NCI-H128 (cell line): Measurements from ENCODE around the gene DNLZ.

Experiments used
- DNase-seq: peaks from one replicate; lab custom pipeline; 2025; ENCODE audit not compliant: unreplicated experiment; lab: John Stamatoyannopoulos, UW

Gene DNLZ

DNA sequence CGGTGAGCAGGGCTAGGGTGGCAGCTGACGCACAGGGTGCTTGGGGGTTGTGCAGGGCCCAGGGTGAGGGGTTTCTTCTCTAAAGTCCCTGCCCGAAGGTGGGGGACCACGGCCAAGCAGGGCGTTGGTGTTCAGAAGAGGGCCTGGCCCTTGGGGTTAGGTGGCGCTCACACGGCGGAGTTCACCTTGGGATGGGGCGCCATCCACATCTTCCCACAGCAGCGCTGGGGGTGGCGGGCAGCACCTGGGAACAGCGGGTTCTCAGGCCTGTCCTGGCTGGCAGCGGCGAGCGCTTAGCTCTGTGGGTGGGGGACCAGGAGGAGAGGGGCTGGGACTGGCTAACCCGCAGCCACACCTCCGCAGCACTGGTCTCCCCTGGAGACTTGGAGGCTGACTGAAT lies 30.1 kb downstream of the DNLZ start:
- no peak for DNase-seq

DNA sequence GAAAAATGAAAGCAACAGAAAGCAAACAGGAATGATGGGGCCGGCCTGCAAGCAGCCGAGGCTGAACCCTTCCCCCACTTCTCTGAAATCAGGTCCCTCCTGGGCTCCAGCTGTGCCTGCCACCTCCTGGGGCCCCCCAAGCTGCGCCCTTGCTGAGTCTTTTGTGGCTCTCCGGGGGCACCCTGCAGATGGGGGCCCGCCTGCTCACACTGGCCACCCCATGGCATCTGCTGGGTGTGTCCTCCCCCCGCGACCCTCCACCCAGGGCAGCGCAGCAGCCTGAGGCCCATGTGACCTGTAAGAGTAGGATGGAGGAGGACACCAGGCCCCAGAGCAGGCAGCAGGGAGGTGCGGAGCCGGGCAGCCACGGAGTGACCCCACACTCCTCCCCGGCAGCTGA lies 30.5 kb downstream of the DNLZ start:
- DNase-seq: no peak

DNA sequence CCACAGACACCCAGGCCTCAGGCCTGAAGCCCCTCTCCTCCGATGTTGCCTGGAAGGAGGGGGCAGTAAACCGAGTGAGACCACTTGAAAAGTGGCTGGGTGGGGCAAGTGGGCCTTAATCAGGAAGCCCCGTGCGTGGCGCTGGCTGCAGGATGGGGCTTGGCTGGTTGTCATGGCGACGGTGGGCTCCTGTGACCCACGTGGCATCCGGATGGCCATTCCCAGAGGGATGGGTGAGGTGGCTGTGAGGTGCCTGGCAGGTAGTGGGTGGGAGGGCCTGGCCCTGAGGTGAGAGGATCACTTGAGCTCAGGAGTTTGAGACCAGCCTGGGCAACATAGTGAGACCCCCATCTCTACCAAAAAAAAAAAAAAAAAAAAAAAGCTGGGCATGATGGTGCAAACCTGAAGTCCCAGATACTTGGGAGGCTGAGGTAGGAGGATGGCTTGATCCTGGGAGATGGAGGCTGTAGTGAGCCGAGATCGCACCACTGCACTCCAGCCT lies 31.0 kb downstream of the DNLZ start:
- no peak for DNase-seq

DNA sequence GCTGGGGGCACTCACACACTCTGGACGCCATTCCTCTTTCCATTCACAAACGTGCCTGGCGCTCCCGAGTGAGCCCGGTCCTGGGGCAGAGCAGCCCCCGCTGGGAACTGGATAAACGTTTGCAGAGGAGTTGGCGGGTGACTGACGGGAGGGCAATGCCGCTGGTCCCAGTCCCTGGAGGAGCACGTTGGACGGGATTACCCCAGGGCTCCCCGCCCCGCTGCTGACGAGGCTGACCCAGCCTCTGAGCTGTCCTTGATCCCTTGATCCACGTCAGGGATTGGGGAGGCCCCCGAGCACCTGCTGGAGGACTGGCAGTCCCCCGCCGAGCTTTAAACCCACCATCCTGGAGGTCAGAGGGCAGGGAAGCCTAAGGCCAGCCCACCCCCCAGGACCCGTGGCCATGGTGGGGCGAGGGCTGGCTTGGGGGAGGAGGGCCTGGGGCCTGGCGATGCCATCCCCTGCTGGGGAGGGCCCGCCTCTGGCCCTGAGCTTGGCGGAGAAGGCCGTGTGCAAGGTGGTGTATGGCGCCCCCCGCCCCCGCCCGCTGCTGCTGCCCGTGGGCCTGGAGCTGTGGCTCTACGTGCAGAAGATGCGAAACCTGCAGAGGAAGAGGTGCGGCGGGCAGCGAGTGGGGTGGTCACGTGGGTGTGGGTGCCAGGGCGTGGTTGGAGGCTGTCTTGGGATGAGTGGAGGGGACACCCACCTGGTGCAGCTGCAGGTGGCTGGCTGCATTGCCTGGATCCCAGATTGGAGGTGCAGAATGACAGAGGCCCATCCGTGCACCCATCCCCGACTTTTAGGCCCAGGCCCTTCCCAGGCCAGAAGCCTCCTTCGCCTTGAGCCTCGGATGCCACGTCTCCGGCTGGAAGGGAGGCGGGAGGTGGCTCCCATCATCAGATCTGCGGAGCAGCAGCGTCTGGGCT lies 31.7 kb downstream of the DNLZ start:
- DNase-seq: no peak

DNA sequence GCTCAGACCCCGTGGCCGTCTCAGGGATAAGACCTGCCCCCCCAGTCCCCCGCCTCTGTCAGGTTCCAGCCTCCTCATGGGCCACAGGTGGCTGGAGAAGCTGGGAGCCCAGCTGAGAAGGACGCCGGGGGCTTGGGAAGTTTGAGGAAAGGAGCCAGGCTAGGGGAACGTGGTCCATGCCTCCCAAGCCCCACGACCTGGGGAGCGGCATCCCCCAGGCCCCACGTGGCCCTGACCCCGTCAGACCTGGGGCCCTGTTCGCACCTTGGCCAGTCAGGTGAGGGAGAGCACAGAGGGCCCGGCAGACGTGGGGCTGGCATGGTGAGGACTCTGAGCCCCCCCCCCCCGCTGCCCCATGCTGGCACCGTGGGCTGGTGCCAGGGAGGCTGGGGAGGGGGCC lies 32.5 kb downstream of the DNLZ start:
- DNase-seq: no peak

DNA sequence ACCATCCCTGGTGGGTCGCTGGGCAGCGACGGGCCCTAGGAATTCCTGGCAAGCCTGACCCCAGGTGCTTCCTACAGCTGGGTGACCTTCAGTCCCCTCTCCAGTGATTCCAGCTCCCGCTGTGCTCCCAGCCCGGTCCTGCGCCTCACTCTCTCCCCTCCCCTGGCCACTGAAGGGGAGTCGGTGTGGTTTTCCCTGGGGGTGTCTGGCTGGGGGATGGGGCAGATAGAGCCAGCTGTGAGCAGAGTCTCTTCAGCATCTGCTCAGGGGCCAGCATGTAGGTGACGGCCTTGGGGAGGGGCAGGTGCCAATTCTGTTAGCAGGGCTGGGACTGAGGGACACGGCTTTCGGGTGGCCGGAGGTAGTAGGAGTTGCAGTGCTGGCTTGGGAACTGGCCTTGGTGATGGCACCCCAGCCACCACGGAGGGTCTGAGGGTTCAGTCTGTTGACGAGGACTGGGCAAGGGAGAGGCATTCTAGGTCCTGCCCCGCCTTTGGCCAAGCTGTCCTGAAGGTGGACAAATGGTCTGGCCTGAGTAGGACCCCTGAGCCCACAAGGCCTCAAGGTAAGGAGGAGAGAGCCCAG lies 33.0 kb downstream of the DNLZ start:
- no peak for DNase-seq

DNA sequence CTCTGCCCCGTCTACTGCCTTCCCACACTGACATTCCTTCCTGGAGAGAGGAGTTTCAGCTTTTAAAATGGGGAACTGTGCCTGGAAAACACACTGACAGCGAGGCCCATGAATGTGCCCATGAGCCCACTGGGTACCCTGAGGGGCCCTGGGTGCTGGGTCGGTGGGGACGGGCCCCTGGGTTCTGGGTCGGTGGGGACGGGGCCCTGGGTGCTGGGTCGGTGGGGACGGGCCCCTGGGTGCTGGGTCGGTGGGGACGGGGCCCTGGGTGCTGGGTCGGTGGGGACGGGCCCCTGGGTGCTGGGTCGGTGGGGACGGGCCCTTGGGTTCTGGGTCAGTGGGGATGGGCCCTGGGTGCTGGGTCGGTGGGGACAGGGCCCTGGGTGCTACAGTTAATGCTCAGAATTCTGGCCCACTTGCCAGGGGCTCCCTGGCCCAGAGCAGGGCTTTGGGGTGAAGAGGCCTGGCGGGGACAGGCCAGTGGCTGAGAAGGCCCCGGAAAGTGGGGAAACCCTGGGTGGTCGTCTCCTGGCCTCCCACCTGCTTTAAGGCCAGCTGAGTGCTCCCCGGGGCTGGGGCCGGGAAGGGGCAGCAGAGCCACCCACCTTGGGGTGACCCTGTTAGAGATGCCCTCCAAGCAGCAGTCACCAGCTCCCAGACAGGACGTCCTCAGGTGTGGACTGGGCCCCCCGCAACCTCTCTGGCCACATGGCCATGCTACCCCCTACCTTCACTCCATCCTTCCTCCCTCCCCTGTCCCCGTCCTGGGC lies 33.7 kb downstream of the DNLZ start:
- DNase-seq: no peak

DNA sequence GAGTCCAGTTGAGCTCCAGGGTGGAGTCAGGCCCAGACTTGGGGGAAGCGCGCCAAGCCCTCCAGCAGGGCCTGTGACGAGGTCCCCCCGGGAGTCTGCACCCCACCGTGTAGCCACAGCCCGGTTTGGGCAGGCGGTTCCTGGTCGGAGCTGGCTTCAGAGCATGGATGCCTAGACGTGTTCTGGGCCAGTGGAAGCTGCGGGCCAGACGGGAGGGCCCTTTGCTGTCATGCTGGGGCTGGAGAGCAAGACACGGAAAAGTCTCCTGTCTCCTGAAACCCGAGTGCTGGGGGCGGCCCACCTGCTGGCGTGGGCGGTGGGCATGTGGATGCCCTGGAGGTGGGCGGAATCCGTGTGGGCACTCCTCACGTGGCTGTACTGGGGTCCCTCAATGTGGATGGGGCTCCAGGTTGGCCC lies 34.3 kb downstream of the DNLZ start:
- no peak for DNase-seq

DNA sequence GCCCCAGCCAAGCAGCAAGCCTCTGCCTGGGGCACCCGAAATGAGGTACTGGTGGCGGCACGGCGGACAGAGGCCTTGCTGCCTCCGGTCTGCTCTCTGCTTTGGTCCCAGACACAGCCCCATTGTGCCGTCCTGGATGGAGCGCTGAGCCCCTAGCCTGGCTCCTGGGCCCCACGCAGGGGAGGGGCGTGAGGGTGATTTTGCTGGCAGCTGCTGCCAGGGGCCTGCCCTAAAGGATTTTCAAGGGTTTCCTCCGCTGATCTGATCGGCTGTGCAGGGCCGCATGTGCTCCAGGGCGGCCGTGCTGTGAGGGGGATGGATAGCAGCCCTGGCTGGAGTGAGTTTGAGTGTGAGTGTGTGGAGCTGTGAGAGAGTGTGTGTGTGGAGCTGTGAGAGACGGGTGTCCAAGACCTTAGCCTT lies 34.9 kb downstream of the DNLZ start:
- no peak for DNase-seq

DNA sequence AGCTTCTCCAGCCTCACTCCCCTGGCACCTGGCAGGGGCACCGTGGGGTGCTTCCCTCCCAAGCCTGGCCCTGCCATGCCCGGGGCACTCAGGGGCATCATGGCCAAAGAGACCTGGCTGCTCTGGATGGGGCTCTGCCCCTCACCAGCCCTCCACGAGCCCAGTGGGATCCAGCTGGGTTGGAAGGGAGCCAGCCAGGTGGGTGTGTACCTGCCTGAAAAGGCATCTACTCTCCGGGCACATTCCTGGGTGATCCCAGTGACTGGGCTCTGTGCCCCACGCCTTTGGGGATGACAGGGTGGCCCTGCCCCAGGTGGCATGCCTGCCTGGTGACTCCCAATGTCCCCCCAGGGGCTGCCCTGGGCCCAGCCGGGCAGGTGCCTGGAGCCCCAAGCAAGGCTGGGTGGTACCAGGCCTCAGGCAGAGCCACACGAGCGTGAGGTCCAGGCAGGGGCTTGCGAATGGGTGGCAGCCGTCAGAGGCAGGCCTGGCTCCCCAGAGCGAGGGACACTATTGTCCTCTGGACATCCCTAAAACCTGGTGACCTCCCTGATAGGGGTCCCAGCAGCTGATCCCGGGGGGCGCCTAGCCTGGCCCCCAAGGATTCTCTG lies 35.4 kb downstream of the DNLZ start:
- DNase-seq: no peak

DNA sequence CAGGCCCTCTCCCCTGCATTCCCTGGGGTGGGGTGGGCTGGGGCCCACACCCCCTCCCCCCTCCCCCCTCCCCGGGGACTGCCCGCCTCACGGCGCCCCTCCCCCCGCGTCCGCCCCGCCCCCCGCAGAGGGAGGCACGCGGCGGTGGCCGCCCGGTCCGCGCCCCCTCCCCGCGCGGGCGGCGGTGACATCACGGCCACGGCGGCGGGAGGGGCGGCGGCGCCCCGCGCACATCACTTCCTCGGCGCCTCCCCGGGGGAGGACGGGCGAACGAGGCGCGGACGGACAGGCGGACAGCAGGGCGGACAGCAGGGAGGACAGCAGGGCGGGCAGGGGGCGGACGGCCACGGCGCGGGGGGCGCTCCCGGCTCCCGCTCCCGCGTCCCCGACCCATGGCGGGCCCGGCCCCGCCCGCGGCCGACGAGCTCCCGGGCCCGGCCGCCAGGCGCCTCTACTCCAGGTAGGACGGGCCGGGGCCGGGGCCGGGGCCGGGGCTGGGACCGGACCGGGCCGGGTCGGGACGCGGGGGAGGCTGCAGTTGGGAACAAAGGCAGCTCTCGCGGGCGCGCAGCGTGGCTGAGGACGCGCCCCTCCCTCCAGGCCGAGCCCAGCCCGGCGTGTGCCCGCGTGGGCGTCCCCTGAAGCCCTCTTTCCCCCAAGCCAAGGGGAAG lies 36.1 kb downstream of the DNLZ start, which contains the start of gene GPSM1:
TSS of gene GPSM1 (plus strand) at position 236 of the 671 bp plus-strand sequence. CDS start at position 393, 157 bp downstream.
- DNase-seq: no peak

DNA sequence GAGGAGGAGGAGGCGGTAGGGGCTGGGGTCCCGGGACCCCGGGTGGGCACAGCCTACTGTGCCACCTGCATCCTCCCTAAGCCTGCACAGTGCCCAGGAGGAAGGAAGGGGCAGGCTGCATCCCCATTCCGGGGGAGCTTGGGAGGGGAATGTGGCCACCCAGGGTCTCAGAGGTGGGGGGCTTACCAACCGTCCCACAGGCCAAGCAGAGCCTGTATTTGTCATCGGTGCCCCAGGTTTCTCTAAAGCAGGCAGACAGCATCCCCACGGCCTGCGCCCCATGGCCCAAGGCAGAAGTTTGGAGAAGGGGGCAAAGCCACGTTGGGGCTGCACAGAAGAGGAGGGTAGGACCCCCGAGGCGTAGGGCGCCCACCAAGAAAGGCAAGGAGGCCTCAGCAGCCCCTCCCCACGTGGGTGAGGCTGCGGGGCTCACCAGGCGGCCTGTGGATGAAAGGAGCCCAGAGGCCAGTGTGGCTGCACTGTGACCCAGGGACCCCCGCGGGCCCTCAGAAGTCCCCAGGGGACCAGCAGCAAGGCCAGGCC lies 36.7 kb downstream of the DNLZ start:
- no peak for DNase-seq

DNA sequence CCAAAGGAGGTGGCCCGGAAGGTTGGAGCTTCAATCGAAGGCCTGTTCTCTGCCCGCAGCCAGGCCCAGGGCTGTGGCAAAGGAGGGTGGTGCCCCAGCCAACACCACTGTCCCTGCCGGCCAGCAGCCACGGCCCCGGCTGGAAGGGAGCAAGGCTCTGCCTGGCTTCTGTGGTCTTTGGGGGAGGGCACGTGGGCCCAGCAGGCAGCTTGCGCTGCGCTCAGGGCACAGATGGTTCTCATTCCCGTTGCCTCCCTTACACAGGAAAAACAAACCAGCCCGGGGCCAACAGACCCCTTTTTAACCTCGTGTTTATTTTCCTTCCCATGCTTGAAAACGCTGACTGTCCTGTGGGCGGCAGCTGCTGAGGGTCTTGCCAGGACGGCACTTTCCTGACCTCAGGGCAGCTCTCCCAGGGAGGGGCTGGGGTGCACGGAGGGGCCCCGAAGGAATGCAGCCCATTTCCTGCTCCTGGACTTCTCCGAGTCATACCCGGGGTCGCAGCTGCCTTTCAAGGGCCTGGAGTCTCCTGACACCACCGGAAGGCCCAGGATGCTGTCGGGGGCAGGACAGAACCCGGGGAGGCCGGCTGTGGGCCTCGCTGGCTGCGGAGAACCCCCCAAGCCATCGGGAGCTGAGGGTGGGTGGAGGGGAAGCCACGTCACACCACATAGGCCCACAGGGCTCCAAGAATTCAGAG lies 37.3 kb downstream of the DNLZ start:
- DNase-seq: no peak

DNA sequence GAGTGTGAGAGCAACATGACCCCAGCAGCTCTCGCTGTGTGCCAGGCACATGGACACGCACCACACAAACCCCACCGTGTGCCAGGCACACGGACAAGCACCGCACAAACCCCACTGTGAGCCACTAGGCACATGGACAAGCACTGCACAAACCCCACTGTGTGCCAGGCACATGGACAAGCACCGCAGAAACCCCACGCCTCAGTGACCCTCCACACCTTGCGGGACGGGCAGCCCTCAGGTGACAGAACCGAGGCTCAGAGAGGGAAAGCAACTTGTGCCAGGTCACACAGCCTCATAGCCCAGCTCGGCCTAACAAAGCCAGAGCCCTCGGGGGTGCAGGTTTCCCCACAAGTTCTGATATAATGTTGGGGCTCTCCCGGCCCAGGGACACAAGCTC lies 38.2 kb downstream of the DNLZ start:
- DNase-seq: no peak

DNA sequence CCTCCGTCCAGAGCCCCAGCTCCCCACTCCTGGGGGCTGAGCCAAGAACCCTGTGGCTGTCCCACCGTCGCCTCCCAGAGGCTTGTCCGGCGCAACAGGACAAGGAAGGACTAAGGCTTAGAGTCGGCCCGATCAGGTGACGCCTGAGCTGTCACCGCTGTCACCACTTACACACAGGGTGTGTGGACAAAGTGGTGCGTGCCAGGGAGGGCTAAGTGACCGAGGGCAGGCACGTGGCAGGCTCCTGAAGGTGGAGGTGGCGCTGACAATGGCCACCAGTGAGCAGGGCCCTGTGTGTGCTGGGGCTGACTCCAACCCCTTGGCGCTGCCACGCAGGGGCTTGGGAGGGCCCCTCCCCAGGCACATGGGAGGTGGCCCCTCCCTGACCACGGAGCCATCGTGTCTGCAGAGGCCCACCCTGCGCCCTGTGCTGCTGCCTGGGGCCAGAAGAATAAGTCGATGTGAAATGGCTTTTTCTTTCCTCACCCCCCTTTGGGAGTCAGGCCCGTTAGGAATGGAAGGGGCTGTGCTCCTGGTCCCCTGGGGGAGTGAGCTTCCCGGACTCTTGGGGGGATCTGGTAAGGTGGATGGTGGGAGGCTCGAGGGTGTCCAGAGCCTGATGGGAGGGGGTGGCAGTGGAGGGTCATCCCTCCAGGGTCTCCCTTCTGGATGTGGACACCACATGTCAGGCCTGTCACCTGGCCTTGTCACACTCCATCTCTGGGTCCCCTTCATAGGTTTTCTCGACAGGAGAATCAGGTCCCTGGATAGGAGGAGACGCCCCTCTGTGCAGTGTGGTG lies 38.8 kb downstream of the DNLZ start:
- no peak for DNase-seq

DNA sequence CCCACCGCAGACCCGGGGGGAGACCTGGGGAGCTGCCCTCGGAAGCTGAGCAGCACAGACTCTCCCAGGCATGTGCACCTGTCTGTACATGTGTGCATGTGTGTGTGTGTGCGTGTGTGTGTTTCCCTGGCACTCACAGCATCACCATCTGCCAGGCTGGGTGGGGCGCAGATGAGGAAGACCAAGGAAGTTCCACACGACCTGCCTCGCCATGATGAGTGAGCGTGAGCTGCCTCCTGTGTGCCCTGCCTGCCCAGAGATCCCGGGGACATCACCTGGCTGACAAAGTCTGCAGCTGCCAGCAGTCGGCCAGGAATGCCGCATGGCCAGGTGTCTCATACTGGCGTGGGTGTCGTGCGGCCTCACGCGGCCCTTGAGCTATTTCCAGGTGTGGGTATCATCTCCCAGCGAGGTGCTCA lies 40.2 kb downstream of the DNLZ start:
- no peak for DNase-seq

DNA sequence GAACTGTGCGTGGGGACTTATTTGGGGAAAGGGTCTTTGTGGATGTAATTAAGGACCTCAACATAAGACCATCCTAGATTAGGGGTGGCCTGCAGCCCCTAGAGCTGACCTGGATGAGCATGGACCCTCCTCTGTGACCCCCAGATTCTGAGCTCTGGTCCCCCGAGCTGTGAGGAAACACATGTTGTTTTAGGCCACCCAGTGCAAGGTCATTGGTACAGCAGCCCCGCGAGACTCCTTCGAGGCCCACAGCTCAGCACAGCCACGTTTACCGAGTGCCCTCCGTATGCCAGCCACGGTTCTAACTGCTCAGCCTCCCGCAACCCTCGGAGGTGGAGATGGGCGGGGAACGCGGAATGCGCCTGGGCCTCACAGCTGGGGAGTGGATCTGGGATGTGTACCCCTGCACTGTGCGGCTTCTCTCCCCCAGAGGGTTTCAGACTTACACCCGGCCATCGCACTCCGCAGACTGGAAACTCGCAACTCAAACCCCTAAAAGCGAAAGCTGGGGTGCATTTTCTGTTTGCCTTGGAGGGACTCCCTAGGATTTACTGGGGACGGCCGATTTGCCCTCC lies 40.7 kb downstream of the DNLZ start:
- DNase-seq: no peak

DNA sequence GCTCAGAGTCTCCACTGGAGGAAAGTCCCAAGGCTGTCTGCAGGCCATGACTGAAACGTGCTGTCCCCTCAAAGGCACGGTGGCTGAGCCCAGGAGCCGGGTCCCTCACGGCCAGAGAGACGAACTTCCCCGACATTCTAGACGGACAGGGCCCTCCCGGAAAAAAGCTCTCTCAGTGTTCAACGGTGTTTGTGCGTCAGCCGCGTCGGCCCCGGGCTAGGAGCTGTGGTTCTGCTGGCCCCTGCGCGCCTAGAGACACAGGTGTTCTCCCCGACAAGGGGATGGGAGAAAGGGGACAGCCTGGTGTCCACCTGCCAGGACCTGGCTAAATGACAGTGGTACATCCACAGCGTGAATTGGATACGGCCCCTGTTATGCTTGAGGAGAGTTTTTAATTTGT lies 42.0 kb downstream of the DNLZ start:
- no peak for DNase-seq
